ENCODE measurements around the gene MRE11.
"Not testable (repeated sequence)": the region's sequence is repeated elsewhere in the genome, so short reads cannot be mapped to it uniquely, and the experiment has no call there.

The MRE11 gene

DNA sequence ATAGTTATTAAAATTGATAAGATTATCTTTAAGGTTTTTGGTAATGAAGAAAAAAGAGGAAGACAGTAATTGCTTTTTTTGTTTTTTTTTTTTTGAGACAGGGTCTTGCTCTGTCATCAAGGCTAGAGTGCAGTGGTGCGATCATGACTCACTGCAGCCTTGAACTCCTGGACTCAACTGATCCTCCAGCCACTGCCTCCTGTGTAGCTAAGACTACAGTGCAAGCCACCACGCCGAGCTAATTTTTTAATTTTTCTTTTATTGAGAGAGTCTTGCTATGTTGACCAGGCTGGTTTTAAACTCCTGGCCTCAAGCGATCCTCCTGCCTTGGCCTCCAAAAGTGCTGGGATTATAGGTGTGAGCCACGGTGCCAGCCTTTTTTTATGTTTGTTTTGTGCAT, 12.9 kb upstream of the MRE11 start:
- not testable (repeated sequence) for DNase-seq (ENCODE audit: low read depth)

- no peak for DNase-seq (ENCODE audit: low read depth)
These were observed 11.1 kb upstream of the MRE11 start for GRCh38 chr11:94504689-94505293.

DNA sequence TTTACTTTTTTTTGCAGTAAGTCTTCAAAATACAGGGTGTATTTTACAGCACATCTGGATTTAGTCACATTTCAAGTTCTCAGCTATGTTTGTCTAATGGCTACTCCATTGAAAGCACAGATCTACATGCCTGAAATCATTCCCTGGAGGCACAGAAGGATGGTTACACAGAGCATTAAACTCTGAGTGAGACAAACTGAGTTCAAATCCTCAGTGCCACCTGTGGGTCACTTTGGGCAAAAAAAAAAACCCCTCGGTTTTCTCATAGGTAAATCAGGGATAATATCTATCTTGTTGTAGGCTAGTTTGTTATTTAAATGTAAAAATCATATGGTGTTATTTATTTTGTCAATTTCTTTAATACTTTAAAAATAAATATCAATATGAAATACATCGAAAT, 7.9 kb upstream of the MRE11 start:
- no peak for DNase-seq (ENCODE audit: low read depth)

DNA sequence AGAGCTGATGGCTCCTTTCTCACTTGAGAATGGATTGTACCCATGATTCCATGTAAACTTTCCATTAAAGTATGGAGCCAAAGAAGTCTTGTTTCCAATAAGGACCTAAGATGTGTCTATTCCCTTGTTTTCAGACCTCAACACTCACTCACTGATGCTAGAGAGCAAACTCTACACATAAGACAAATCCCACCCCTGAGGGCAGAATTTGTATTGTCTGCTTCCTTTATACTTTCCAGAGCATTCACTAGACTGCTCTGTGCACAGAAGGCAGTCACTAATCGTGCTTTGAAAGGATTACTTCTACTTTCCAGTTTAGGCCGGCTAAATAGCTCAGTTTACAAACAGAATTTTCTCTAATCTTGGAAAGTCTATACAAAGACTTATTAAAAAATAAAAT, 6.5 kb upstream of the MRE11 start:
- DNase-seq (ENCODE audit: low read depth), result no peak

GRCh38 chr11:94494126-94494680, 559 bp upstream of the MRE11 start:
- no peak for DNase-seq (ENCODE audit: low read depth)

DNA sequence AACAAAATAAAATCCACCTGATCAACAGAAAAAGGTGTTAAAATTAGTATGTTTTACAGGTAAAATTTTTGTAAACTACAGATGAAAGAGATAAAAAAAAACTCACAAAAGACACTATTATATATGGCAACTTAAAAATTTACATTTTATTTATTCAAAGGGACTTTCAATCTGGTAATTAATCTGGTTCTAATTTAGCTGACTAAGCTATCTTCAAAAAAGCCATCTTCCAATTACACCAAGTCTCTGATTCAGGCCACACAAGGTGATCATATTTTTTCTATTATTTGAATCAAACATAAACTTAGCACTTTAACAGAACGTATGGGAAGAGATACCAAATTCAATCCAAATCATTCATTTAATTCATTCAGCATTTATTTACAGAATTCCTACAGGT, 7.6 kb downstream of the MRE11 start:
- no peak for DNase-seq (ENCODE audit: low read depth)

DNA sequence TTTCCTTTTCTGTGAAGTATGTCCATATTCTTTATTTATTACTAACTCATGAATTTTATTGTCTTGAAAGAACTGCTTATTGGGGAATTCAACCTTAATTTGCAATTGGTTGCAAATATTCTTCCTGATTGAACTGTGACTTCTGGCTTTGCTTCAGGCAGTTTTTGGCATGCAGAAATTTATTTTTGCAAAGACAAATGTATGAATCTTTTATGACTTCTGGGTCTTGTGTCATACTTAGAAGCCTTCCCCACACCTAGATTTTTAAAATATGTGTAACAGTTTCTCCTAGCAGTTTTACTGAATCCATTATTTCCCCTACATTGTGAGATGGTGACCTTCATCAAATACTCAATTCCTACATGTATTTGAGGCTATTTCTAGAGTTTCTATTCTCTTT, 12.3 kb downstream of the MRE11 start:
- DNase-seq (ENCODE audit: low read depth), result no peak

- no peak for DNase-seq (ENCODE audit: low read depth)
These were observed 16.0 kb downstream of the MRE11 start for GRCh38 chr11:94477624-94478023.

DNA sequence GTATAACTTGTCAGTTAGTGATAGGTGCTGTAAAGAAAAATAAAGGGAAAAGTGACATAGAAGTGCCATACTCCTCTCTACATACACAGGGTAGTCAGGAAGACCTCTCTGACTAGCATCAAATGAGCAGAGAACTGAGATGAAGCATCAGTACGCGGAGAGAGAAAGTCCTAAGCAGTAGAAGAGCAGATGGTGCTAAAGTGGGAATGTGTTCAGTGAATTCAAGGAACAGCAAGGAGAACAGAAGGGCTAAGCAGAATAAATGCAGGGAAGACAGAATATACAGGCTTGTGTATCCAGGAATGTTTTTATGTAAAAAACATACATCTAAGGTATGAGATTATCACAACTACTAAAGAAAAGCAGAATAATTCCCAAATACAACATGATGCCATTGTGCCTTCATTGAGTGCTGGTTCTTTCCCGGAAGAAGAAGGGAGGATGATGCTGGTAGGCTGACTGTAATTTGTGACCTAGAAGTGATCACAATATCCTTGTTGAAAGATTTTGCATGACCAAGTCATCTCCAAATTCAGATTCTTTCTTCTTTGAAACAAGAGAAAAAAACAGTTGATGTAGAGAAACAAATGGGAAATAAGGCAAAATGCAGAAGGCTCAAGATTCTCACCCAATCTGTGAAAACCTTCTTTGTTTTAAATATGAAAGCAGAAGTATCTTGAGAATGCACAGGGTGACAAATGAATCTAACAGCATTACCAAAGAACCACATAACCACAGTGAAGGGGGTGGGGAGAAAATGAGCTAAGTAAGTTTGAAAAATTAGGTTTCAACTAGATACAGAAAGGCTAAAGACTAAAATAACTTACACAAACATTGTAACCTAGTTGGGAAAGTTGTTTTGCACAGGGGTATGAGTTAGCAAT, 20.5 kb downstream of the MRE11 start:
- DNase-seq (ENCODE audit: low read depth), result no peak

- DNase-seq (ENCODE audit: low read depth), result no peak
These were observed 24.2 kb downstream of the MRE11 start for GRCh38 chr11:94469416-94469815.

DNA sequence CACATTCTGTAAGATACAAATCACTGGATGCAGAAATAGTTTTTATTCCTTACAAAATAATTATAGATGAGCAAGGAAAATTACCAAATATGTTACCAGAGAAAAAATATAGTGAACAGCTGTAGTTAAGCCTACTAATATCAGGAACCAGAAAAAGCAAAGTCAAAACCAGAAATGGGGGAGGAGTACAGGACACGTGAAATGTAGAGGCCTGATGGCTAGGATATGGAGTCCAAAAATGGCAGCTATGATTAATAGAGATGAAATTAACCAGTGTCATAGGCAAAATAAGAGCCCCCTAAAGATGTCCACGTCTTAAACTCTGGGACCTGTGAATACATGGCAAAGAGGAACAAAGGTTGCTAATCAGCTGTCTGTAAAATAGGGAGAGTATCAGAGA, 34.1 kb downstream of the MRE11 start:
- no peak for DNase-seq (ENCODE audit: low read depth)

DNA sequence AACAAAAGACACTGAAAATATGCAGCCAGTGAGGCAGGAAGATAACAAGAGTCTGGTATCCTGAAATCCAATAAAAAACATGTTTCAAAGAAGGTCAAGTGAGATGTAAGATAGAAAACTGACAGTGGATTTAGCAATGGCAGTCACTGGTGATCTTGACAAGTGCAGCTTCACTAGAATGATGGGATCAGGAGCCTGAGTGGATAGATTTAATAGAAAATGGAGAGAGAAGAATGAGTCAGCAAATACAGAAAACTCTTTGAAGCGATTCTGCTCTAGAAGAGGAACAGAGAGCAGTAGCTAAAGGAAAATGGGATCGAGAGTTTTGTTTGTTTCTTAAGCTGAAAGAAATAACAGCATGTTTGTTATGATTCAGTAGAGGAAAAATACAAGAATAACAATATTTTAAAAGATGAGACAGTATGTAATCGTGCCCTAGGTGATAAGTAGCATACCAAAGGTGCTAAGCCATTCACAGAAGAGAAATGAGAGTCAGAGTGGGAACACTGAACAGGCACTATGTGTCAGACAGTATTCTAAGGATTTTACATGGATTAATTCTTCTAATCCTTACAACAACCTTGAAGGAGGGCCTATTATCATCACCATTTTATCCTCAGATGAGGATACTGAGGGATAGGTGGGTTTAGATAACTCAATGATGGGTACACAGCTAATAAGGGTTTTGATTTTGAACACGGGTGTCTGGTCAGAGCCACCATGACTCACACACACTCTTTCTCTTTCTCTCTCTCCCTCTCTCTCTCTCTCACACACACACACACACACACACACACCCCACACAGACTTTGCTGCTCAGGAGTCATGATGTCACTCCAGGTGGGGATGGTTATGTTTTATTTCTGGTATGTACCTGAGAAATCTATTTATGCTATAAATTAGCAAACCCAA, 36.3 kb downstream of the MRE11 start:
- no peak for DNase-seq (ENCODE audit: low read depth)

DNA sequence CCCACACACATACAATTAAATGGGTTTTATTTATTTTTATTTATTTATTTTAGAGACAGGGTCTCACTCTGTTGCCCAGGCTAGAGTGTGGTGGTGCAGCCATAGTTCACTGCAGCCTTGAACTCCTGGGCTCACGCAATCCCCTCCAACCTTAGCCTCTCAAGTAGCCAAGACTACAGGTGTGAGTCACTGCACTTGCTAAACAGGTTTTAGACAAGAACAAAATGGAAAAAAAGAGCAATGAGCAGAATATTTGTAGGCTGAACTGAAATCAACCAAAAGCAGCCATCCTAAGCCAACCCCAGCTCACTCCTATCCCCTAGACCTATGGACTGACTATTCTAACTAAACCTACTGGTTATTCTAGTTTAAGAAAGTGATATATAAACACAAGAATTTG, 37.8 kb downstream of the MRE11 start:
- no peak for DNase-seq (ENCODE audit: low read depth)

DNA sequence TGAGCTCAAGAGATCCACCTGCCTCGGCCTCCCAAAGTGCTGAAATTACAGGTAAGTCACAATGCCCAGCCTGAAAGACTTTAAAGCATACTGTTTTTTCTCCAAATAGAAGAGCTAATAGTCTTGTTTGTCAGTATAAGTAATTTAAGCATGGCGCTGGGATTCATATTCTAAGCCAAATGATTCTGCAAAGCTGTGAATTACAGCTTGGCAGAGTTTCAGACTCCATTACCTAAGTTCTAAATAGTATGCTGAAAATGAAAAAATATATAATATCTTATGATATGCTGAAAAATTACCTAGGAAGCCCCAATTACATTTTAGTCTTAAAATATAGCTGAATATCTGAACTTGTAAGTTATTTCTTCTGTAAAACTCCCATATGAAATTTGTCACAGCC, 39.3 kb downstream of the MRE11 start:
- DNase-seq (ENCODE audit: low read depth), result no peak

DNA sequence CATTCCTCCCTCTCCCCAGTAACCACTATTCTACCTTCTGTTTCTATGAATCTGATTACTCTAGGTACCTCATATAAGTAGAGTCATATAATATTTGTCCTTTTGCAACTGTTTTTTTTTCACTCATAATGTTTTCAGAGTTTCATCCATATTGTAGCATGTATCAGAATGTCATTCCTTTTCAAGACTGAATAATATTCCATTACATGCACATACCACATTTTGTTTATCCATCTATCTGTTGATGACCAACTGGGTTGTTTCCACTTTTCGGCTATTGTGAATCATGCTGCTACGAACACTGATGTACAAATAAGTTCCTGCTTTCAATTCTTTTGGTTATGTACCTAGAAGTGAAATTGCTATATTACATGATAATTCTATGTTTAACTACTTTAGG, 40.7 kb downstream of the MRE11 start:
- no peak for DNase-seq (ENCODE audit: low read depth)

DNA sequence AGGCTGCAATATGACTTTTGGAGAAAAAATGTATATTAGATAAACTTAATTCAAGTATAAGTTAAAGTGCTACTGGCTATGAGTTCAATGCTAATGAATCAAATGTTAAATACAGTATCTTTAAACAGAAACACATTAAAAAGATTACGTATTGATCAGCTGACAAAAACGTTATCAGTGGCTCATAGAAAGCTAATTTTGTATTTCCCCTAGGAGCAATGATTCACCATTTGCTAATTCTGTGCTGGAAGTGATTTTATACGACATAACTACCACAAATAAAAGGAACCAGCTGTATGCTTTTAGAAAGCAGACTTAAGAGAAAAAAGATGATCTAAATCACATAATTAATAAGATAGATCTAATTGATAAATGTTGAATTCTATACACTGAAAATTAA, 43.6 kb downstream of the MRE11 start:
- DNase-seq (ENCODE audit: low read depth), result no peak

GRCh38 chr11:94449437-94449836, 44.2 kb downstream of the MRE11 start:
- DNase-seq (ENCODE audit: low read depth), result no peak

DNA sequence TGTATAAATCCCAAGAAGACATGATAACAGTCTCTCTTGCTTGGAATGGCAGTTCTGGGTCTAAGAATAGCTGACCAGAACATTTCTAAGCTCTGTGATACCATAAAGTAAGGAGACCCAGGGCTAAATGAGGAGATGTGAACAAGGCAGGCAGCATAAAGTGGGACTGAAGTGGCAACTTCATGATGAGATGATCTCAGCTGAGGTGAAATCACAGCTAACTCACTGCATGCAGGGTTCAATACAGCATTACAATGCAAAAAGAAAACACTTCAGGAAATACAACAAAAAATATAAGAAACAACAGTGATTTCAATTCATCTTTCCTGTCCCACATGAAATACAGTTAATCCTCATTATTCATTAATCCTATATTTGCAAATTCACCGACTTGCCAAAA, 44.6 kb downstream of the MRE11 start:
- no peak for DNase-seq (ENCODE audit: low read depth)

DNA sequence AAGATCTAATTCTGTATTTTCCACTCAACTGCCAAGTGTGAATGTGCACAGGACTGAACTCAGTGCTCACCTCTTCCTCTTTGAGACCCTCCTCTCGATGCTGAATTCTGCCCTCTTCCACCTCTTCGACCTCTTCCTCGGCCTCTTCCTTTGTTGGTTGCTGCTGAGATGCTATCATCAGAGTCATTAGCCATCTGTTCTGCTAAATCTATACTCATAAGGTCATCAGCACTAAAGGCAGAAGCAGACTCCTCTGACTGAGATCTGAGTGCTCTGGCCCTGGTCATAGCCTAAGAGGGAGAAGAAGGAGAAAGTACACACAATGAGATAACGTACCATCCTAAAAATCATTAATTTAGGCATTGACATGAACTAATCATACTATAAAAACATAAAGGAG, 46.5 kb downstream of the MRE11 start:
- DNase-seq (ENCODE audit: low read depth), result no peak

- DNase-seq (ENCODE audit: low read depth), result no peak
These were observed 48.0 kb downstream of the MRE11 start for GRCh38 chr11:94445641-94446040.

DNA sequence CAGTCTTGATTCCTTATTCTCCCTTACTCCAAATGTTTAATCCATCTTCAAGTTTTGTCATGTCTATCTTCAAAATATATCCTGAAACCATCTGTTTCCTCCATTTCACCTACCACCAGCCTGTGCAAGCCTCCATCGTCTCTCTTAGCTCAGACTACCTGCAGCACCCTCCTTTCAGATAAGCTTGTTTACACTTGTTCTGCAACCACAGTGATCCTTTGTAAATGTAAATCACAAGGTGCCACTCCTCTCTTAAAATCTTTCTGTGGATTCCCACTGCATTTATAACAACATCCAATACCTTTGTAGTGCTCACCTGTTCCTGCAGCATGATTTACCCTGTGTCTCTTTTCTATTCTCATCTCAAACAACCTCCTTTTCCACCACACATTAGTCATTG, 60.6 kb downstream of the MRE11 start:
- no peak for DNase-seq (ENCODE audit: low read depth)

GRCh38 chr11:94424662-94425061, 69.0 kb downstream of the MRE11 start:
- DNase-seq (ENCODE audit: low read depth), result no peak

All from stimulated activated CD8-positive, alpha-beta memory T cell treated with anti-CD3 and anti-CD28 coated beads, Interleukin-15, amount 100 ng/mL, for 24 hours (primary cell).